H9 (cell line): ENCODE results near the gene TMC8. TPM values are rescaled to one million over a fixed set of nuclear protein-coding genes. Genes with fewer than 3 reads are reported as not detected.

ENCODE experiments used
- DNase-seq: peaks from one replicate; pipeline ENCODE4 v3.0.0-alpha.2; 2017
- H2AFZ ChIP-seq: one replicate; pipeline ENCODE4 v1.6.1; 2013; ENCODE audit warnings: mild to moderate bottlenecking, low read length, control low read depth, moderate library complexity
- H2AK5ac ChIP-seq: 2 replicates; pipeline ENCODE4 v1.6.1; 2013; ENCODE audit warnings: low read length, control low read depth, mixed read lengths; ENCODE audit not compliant: insufficient read length
- H2BK120ac ChIP-seq: one replicate; pipeline ENCODE4 v1.6.1; 2013; ENCODE audit warnings: low read depth, mild to moderate bottlenecking, low read length, control low read depth, inconsistent platforms; ENCODE audit not compliant: poor library complexity, severe bottlenecking
- H2BK12ac ChIP-seq: 2 replicates; pipeline ENCODE4 v1.6.1; 2013; ENCODE audit warnings: low read length, control low read depth, mixed read lengths, low read depth; ENCODE audit not compliant: insufficient read length
- H2BK15ac ChIP-seq: 2 replicates; pipeline ENCODE4 v1.6.1; 2013; ENCODE audit warnings: low read depth, low read length, control low read depth
- H2BK20ac ChIP-seq: one replicate; pipeline ENCODE4 v1.6.1; 2013; ENCODE audit warnings: low read depth, mild to moderate bottlenecking, low read length, control low read depth, inconsistent platforms; ENCODE audit not compliant: poor library complexity, severe bottlenecking
- H2BK5ac ChIP-seq: 2 replicates; pipeline ENCODE4 v1.6.1; 2013; ENCODE audit warnings: low read length, control low read depth, mixed read lengths; ENCODE audit not compliant: insufficient read length
- H3K14ac ChIP-seq: 2 replicates; pipeline ENCODE4 v1.6.1; 2013; ENCODE audit warnings: low read length, control low read depth; ENCODE audit not compliant: insufficient read depth
- H3K18ac ChIP-seq: 2 replicates; pipeline ENCODE4 v1.6.1; 2013; ENCODE audit warnings: low read depth, mild to moderate bottlenecking, mixed read lengths, low read length, control low read depth; ENCODE audit not compliant: insufficient read length
- H3K23ac ChIP-seq: 2 replicates; pipeline ENCODE4 v1.6.1; 2013; ENCODE audit warnings: low read length, control low read depth, mixed read lengths, low read depth; ENCODE audit not compliant: insufficient read length
- H3K23me2 ChIP-seq: 2 replicates; pipeline ENCODE4 v1.6.1; 2013; ENCODE audit warnings: low read depth, mild to moderate bottlenecking, mixed read lengths, low read length, control low read depth; ENCODE audit not compliant: insufficient read length, poor library complexity, severe bottlenecking
- H3K27ac ChIP-seq: 2 replicates; pipeline ENCODE4 v1.5.1; 2013; ENCODE audit warnings: low read length, control low read depth, mixed read lengths, low read depth; ENCODE audit not compliant: insufficient read length
- H3K27me3 ChIP-seq: 2 replicates; pipeline ENCODE4 v1.6.1; 2013; ENCODE audit warnings: low read length, control low read depth, inconsistent platforms; ENCODE audit not compliant: insufficient read depth
- H3K4ac ChIP-seq: 2 replicates; pipeline ENCODE4 v1.6.1; 2013; ENCODE audit warnings: low read depth, mild to moderate bottlenecking, control low read depth, inconsistent platforms, low read length, moderate library complexity
- H3K4me1 ChIP-seq: 2 replicates; pipeline ENCODE4 v1.6.1; 2013; ENCODE audit warnings: low read length, control low read depth, inconsistent platforms; ENCODE audit not compliant: insufficient read depth
- H3K4me2 ChIP-seq: 2 replicates; pipeline ENCODE4 v1.6.1; 2013; ENCODE audit warnings: low read length, control low read depth, mixed read lengths; ENCODE audit not compliant: insufficient read length, insufficient read depth
- H3K56ac ChIP-seq: 2 replicates; pipeline ENCODE4 v1.6.1; 2013; ENCODE audit warnings: low read depth, mild to moderate bottlenecking, mixed read lengths, low read length, control low read depth; ENCODE audit not compliant: insufficient read length
- H3K79me1 ChIP-seq: 2 replicates; pipeline ENCODE4 v1.6.1; 2013; ENCODE audit warnings: low read depth, mild to moderate bottlenecking, moderate library complexity, low read length, control low read depth, inconsistent platforms; ENCODE audit not compliant: insufficient read depth, poor library complexity, severe bottlenecking
- H3K79me2 ChIP-seq: 2 replicates; pipeline ENCODE4 v1.6.1; 2013; ENCODE audit warnings: low read length, control low read depth, inconsistent platforms; ENCODE audit not compliant: insufficient read depth
- H3K9ac ChIP-seq: 2 replicates; pipeline ENCODE4 v1.6.1; 2013; ENCODE audit warnings: low read length, control low read depth, mixed read lengths; ENCODE audit not compliant: insufficient read length; ENCODE audit errors: extremely low read depth
- H3K9me3 ChIP-seq: one replicate; pipeline ENCODE4 v1.6.1; 2013; ENCODE audit warnings: low read depth, low read length, inconsistent platforms; ENCODE audit not compliant: control insufficient read depth
- H3T11ph ChIP-seq: one replicate; pipeline ENCODE4 v1.6.1; 2013; ENCODE audit warnings: mild to moderate bottlenecking, low read length, control low read depth, inconsistent platforms
- H4K20me1 ChIP-seq: one replicate; pipeline ENCODE4 v1.6.1; 2013; ENCODE audit not compliant: control insufficient read depth, insufficient read length, insufficient read depth
- H4K5ac ChIP-seq: 2 replicates; pipeline ENCODE4 v1.6.1; 2013; ENCODE audit warnings: low read depth, mild to moderate bottlenecking, mixed read lengths, low read length, control low read depth; ENCODE audit not compliant: insufficient read length
- H4K8ac ChIP-seq: replicated peaks from 2 replicates; pipeline ENCODE4 v1.6.1; 2013; ENCODE audit warnings: low read length, control low read depth, mixed read lengths, low read depth; ENCODE audit not compliant: insufficient read length
- H4K91ac ChIP-seq: 2 replicates; pipeline ENCODE4 v1.6.1; 2013; ENCODE audit warnings: low read depth, mild to moderate bottlenecking, moderate library complexity, mixed read lengths, low read length, control low read depth; ENCODE audit not compliant: insufficient read length
- H3K27ac Mint-ChIP-seq, 3 experiments: 2 replicates in 2 of 3; 3 replicates in 1 of 3; pipeline ENCODE4 v1.8.0; 2020 to 2021; ENCODE audit warnings: mixed read lengths in 3 of 3, mild to moderate bottlenecking in 1 of 3, moderate library complexity in 1 of 3
- H3K27me3 Mint-ChIP-seq: 2 replicates; pipeline ENCODE4 v1.8.0; 2021; ENCODE audit warnings: low read depth, mild to moderate bottlenecking, moderate library complexity, mixed read lengths
- H3K36me3 Mint-ChIP-seq, 3 experiments: 2 replicates in 2 of 3; 3 replicates in 1 of 3; pipeline ENCODE4 v1.8.0; 2020 to 2021; ENCODE audit warnings: low read depth in 3 of 3, mixed read lengths in 3 of 3; ENCODE audit not compliant: insufficient read depth in 1 of 3
- H3K4me1 Mint-ChIP-seq, 2 experiments: 2 replicates each; pipeline ENCODE4 v1.8.0; 2020; ENCODE audit warnings: mixed read lengths in 2 of 2
- H3K4me3 Mint-ChIP-seq, 2 experiments: 2 replicates in 1 of 2; 3 replicates in 1 of 2; pipeline ENCODE4 v1.8.0; 2020 to 2021; ENCODE audit warnings: mild to moderate bottlenecking in 2 of 2, mixed read lengths in 2 of 2, moderate library complexity in 1 of 2
- H3K9me3 Mint-ChIP-seq, 2 experiments: 2 replicates in 1 of 2; 3 replicates in 1 of 2; pipeline ENCODE4 v1.8.0; 2020; ENCODE audit warnings: mild to moderate bottlenecking in 2 of 2, mixed read lengths in 2 of 2, moderate library complexity in 1 of 2
- WGBS: extraction: QIAGEN DNeasy Blood & Tissue Kit; methylation state at CpG from one replicate; pipeline ENCODE4 v1.1.7; 2013; ENCODE audit warnings: missing lambda C conversion rate, low lambda C conversion rate, mixed read lengths; ENCODE audit not compliant: insufficient read length; ENCODE audit errors: extremely low coverage; 5-methylcytosine and 5-hydroxymethylcytosine counted together
- total RNA-seq: library from RNA; stranded (reverse); gene quantifications from 2 replicates; pipeline ENCODE4 v1.2.1, GENCODE V29; 2021
- TF ChIP-seq, protein P1 (sequence below): fragments of 200-600 bp; sonication (generic); conservative IDR thresholded peaks from 3 replicates; pipeline ENCODE4 v1.8.0; 2021; ENCODE audit warnings: antibody characterized with exemption, mild to moderate bottlenecking

The TMC8 gene
- total RNA-seq, 1 experiment from 2014 or later: 1.0 TPM

GRCh38 chr17:78116411-78116810 lies 14.2 kb upstream of the TMC8 start:
- H3K27me3 Mint-ChIP-seq: no peaks in the 10 kb centered on the region; the same call in 1 of the 2 replicates
- Histone ChIP-seq H3K14ac (no peak overlapping the region), H2AK5ac (no peak overlapping the region), H2AFZ (no peak overlapping the region), H4K8ac (no peak overlapping the region), H2BK12ac (no peak overlapping the region), H3K79me1 (no peaks in the 10 kb centered on the region), H3K4ac (no peak overlapping the region), H2BK20ac (no peak overlapping the region), H3K18ac (no peak overlapping the region), H3K9me3 (no peaks in the 10 kb centered on the region), H3T11ph (no peak overlapping the region), H2BK5ac (no peak overlapping the region), H3K79me2 (no peaks in the 10 kb centered on the region), H2BK15ac (no peak overlapping the region), H3K27me3 (no peaks in the 10 kb centered on the region), H4K20me1 (no peaks in the 10 kb centered on the region), H3K9ac (no peak overlapping the region), H3K27ac (no peak overlapping the region), H3K23ac (no peak overlapping the region), H4K91ac (no peak overlapping the region), H3K56ac (no peak overlapping the region), H4K5ac (no peak overlapping the region), H3K4me1 (no peaks in the 10 kb centered on the region), H2BK120ac (no peak overlapping the region), H3K4me2 (no peak overlapping the region), H3K23me2 (no peaks in the 10 kb centered on the region)
- no peak for DNase-seq
- no peaks in the 10 kb centered on the region for H3K9me3 Mint-ChIP-seq
- WGBS: no CpG with 5 or more reads among the region's 9 CpGs
- no peak overlapping the region for H3K27ac Mint-ChIP-seq
- peaks cover 0 to 23% (median 4%) of the 10 kb centered on the region in 3 experiments; a peak in 3 of 7 replicates for H3K36me3 Mint-ChIP-seq
- H3K4me3 Mint-ChIP-seq: no peak overlapping the region
- TF ChIP-seq, protein P1, sequence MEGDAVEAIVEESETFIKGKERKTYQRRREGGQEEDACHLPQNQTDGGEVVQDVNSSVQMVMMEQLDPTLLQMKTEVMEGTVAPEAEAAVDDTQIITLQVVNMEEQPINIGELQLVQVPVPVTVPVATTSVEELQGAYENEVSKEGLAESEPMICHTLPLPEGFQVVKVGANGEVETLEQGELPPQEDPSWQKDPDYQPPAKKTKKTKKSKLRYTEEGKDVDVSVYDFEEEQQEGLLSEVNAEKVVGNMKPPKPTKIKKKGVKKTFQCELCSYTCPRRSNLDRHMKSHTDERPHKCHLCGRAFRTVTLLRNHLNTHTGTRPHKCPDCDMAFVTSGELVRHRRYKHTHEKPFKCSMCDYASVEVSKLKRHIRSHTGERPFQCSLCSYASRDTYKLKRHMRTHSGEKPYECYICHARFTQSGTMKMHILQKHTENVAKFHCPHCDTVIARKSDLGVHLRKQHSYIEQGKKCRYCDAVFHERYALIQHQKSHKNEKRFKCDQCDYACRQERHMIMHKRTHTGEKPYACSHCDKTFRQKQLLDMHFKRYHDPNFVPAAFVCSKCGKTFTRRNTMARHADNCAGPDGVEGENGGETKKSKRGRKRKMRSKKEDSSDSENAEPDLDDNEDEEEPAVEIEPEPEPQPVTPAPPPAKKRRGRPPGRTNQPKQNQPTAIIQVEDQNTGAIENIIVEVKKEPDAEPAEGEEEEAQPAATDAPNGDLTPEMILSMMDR: no peak
- peaks cover 2% of the 10 kb centered on the region in 2 experiments; a peak in 3 of 4 replicates for H3K4me1 Mint-ChIP-seq
